GM10847 (cell line): ENCODE measurements around the gene ADARB1.

Experiments
- POLR2A ChIP-seq: IDR thresholded peaks from 2 replicates; pipeline ENCODE4 v1.6.1; 2011; ENCODE audit not compliant: insufficient read length; ENCODE audit errors: extremely low read depth

Gene ADARB1

GRCh38 chr21:45175326-45176095 is 101.1 kb downstream of the ADARB1 start:
- no peak for TF ChIP-seq POLR2A

GRCh38 chr21:45176141-45176540 is 101.8 kb downstream of the ADARB1 start:
- no peak for TF ChIP-seq POLR2A

GRCh38 chr21:45177039-45177438 is 102.7 kb downstream of the ADARB1 start:
- no peak for TF ChIP-seq POLR2A

- no peak for TF ChIP-seq POLR2A
Observed at GRCh38 chr21:45178070-45178608, 103.8 kb downstream of the ADARB1 start.

- TF ChIP-seq POLR2A: no peak
Observed at GRCh38 chr21:45178971-45179370, 104.6 kb downstream of the ADARB1 start.

GRCh38 chr21:45179568-45180245 is 105.3 kb downstream of the ADARB1 start:
- no peak for TF ChIP-seq POLR2A

- no peak for TF ChIP-seq POLR2A
Observed at GRCh38 chr21:45180246-45180599, 105.8 kb downstream of the ADARB1 start.

- no peak for TF ChIP-seq POLR2A
Observed at GRCh38 chr21:45182958-45183357, 108.6 kb downstream of the ADARB1 start.

GRCh38 chr21:45183852-45184251 is 109.5 kb downstream of the ADARB1 start:
- TF ChIP-seq POLR2A: no peak

- no peak for TF ChIP-seq POLR2A
Observed at GRCh38 chr21:45184869-45185268, 110.5 kb downstream of the ADARB1 start.

- no peak for TF ChIP-seq POLR2A
Observed at GRCh38 chr21:45186709-45187108, 112.3 kb downstream of the ADARB1 start.

GRCh38 chr21:45187646-45188045 is 113.3 kb downstream of the ADARB1 start:
- no peak for TF ChIP-seq POLR2A

GRCh38 chr21:45190013-45190412 is 115.6 kb downstream of the ADARB1 start:
- TF ChIP-seq POLR2A: no peak

GRCh38 chr21:45192332-45192731 is 118.0 kb downstream of the ADARB1 start:
- no peak for TF ChIP-seq POLR2A

- TF ChIP-seq POLR2A: no peak
Observed at GRCh38 chr21:45196620-45197019, 122.2 kb downstream of the ADARB1 start.

- TF ChIP-seq POLR2A: no peak
Observed at GRCh38 chr21:45199201-45199600, 124.8 kb downstream of the ADARB1 start.

- no peak for TF ChIP-seq POLR2A
Observed at GRCh38 chr21:45200031-45200430, 125.7 kb downstream of the ADARB1 start.
